ENCODE results near the gene ST6GALNAC2.

DNA sequence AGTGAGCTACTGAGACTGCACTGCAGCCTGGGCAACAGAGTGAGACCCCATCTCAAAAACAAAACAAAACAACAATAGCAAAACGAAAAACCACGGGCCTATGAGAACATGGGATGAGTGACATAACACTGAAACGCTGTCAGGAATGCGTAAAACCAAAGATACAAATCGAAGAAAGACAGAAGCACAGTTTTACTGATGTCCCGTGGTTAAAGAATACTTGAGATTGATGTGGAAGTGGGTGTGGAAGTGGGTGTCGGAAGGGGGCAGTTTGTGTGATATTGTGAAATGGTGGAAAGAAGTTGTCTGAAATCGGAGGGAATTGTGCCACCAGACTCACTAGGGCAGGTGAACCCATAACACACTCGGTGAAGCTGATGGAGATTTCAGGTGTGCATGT, 9.5 kb downstream of the ST6GALNAC2 start:
- TF ChIP-seq, protein P1, sequence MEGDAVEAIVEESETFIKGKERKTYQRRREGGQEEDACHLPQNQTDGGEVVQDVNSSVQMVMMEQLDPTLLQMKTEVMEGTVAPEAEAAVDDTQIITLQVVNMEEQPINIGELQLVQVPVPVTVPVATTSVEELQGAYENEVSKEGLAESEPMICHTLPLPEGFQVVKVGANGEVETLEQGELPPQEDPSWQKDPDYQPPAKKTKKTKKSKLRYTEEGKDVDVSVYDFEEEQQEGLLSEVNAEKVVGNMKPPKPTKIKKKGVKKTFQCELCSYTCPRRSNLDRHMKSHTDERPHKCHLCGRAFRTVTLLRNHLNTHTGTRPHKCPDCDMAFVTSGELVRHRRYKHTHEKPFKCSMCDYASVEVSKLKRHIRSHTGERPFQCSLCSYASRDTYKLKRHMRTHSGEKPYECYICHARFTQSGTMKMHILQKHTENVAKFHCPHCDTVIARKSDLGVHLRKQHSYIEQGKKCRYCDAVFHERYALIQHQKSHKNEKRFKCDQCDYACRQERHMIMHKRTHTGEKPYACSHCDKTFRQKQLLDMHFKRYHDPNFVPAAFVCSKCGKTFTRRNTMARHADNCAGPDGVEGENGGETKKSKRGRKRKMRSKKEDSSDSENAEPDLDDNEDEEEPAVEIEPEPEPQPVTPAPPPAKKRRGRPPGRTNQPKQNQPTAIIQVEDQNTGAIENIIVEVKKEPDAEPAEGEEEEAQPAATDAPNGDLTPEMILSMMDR (IDR thresholded peaks at IDR 0.05): no peak
- TF ChIP-seq POLR2A (IDR thresholded peaks at IDR 0.05): no peak
